A549 (cell line): ENCODE results near the gene BCLAF1.

Source experiments
- EP300 ChIP-seq, 2 experiments: fragments of >200 bp; sonication (Bioruptor Twin); formaldehyde crosslinking; IDR thresholded peaks; 2 replicates in 1 of 2; 3 replicates in 1 of 2; pipeline ENCODE4 v1.6.1; 2016 to 2017
- HOXB5 ChIP-seq: fragments of 250-450 bp; sonication (Bioruptor Pico); IDR thresholded peaks from 2 replicates; pipeline ENCODE4 v1.5.0; 2020; ENCODE audit warnings: mild to moderate bottlenecking, moderate library complexity

DNA sequence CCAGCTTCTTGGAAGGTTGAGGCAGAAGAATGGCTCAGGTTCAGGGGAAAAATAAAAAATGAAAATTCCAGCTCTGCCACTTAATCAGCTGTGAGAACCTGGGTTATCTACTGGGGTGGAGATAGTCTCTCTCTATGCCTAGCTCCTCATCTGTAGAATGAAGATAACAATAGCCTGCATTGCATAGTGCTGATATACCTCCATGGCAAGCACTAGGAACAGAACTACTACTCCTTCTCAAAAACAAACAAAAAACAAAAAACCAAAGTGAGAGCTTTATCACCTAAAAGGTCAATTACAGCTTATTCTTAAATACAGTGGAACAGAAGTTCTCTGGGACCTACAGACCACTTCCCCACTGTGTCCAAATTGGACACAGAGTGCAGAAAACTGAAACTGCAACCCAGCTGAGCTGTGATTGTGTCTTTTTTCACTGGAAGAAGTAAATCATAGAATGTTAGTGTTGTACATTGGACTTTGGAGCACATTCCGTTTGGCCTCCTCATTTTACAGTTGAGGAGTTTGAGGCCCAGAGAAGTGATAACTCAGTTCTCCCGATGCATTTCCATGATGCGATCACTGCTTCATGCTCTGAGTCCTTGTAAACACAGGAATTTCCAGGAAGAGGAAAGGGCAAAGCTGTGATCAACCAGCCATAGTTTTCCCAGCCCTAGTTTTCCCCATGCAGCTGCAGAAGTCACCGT, 62.8 kb downstream of the BCLAF1 start:
- no peak for TF ChIP-seq EP300 (IDR thresholded peaks at IDR 0.05)
- TF ChIP-seq HOXB5 (CRISPR knock-in tag): no peak
